M059J (cell line): ENCODE measurements around the gene PHOX2B. TPM values are rescaled to one million over a fixed set of nuclear protein-coding genes. Genes with fewer than 3 reads are reported as not detected.
"Not testable (repeated sequence)": the region's sequence is repeated elsewhere in the genome, so short reads cannot be mapped to it uniquely, and the experiment has no call there.

Experiments used
- DNase-seq: peaks from one replicate; pipeline ENCODE4 v3.0.0-alpha.2; 2012; ENCODE audit warnings: low read depth
- total RNA-seq: library from RNA; depleted of rRNA; stranded (reverse); fragments of >200 nt; shearing (Covaris generic); gene quantifications from 2 replicates; pipeline ENCODE4 v1.2.3, GENCODE V29; 2014; rRNA removed

PHOX2B gene
- total RNA-seq, 1 experiment from 2014 or later: not detected

- DNase-seq: no peak
Measured at GRCh38 chr4:41712425-41712824, 36.1 kb downstream of the PHOX2B start.

- not testable (repeated sequence) for DNase-seq
Measured at GRCh38 chr4:41711654-41712053, 36.9 kb downstream of the PHOX2B start.

- DNase-seq: peak; percentile 91
Measured at GRCh38 chr4:41709844-41710481, 38.6 kb downstream of the PHOX2B start.

GRCh38 chr4:41703785-41704184, 44.7 kb downstream of the PHOX2B start:
- DNase-seq: no peak

- DNase-seq: no peak
Measured at GRCh38 chr4:41702770-41703169, 45.8 kb downstream of the PHOX2B start.

GRCh38 chr4:41701983-41702382, 46.5 kb downstream of the PHOX2B start:
- DNase-seq: no peak

GRCh38 chr4:41696763-41697162, 51.8 kb downstream of the PHOX2B start:
- no peak for DNase-seq

GRCh38 chr4:41696131-41696530, 52.4 kb downstream of the PHOX2B start:
- DNase-seq: no peak

Other genes starting within 250 kb of the PHOX2B start
- 60.5 and 72.8 TPM in 2 replicates for gene LIMCH1, start 210.6 kb downstream of the PHOX2B start, total RNA-seq
- 99.4 and 112 TPM in 2 replicates for gene TMEM33, start 186.7 kb upstream of the PHOX2B start, total RNA-seq
- not detected in 2 replicates for gene DCAF4L1, start 233.0 kb upstream of the PHOX2B start, total RNA-seq
- gene SLC30A9, start 241.8 kb upstream of the PHOX2B start, total RNA-seq: 51.8 and 66.9 TPM in 2 replicates